Erythroblast (primary cell): Measurements from ENCODE around the gene CACNA1A.

Source experiments
- GATA1 ChIP-seq: IDR thresholded peaks from 2 replicates; pipeline ENCODE4 v1.6.1; 2011; ENCODE audit warnings: low read depth, mild to moderate bottlenecking, control low read depth, low read length, moderate library complexity
- POLR2A ChIP-seq: IDR thresholded peaks from 2 replicates; pipeline ENCODE4 v1.6.1; 2011; ENCODE audit warnings: mild to moderate bottlenecking, low read length

DNA sequence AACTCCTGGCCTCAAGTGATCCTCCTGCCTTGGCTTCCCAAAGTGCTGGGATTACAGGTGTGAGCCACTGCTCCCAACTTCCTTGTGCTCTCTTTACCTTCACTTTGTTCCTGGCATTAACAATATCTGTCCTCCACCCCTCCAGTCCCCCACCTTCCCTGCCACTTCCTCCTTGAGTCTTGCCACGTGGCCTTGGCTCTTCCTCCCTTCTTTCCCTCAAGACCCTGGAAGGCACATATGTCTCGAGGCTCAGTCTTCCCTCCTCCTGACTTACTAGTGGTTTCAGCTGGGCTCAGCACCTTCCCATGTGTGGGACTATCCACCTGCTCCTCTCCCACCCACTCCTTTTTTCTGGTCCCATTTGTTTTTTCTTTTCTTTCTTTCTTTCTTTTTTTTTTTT is 285.4 kb downstream of the CACNA1A start:
- TF ChIP-seq POLR2A (no peak), GATA1 (no peak)
